Astrocyte (in vitro differentiated cells and primary cell): Measurements from ENCODE around the gene DHX58.

Experiments
- EZH2 ChIP-seq: IDR thresholded peaks from 2 replicates; pipeline ENCODE4 v1.6.1; 2012; ENCODE audit warnings: mild to moderate bottlenecking, low read length, inconsistent platforms; ENCODE audit not compliant: insufficient read depth
- TF ChIP-seq, protein P1 (sequence below): IDR thresholded peaks from 2 replicates; pipeline ENCODE4 v1.5.1; 2011; ENCODE audit warnings: low read depth, mild to moderate bottlenecking, inconsistent platforms, low read length, moderate library complexity; ENCODE audit not compliant: insufficient read depth

- TF ChIP-seq, protein P1, sequence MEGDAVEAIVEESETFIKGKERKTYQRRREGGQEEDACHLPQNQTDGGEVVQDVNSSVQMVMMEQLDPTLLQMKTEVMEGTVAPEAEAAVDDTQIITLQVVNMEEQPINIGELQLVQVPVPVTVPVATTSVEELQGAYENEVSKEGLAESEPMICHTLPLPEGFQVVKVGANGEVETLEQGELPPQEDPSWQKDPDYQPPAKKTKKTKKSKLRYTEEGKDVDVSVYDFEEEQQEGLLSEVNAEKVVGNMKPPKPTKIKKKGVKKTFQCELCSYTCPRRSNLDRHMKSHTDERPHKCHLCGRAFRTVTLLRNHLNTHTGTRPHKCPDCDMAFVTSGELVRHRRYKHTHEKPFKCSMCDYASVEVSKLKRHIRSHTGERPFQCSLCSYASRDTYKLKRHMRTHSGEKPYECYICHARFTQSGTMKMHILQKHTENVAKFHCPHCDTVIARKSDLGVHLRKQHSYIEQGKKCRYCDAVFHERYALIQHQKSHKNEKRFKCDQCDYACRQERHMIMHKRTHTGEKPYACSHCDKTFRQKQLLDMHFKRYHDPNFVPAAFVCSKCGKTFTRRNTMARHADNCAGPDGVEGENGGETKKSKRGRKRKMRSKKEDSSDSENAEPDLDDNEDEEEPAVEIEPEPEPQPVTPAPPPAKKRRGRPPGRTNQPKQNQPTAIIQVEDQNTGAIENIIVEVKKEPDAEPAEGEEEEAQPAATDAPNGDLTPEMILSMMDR, result no peak
- TF ChIP-seq EZH2, result no peak
Measured at GRCh38 chr17:42110301-42111264, 1.9 kb downstream of the DHX58 start.
